PC-9 (cell line): ENCODE data around the gene ZMIZ1. TPM values are rescaled to one million over a fixed set of nuclear protein-coding genes. Genes with fewer than 3 reads are reported as not detected.
"Not testable (repeated sequence)": the region's sequence is repeated elsewhere in the genome, so short reads cannot be mapped to it uniquely, and the experiment has no call there.

Experiments
- BruUV-seq: library from RNA; stranded (reverse); fragments of 400-500 nt; replicated peaks from 2 replicates; lab custom pipeline; 2021; lab: Mats Ljungman, UMichigan
- CTCF ChIA-PET: fragments of 300-600 bp; sonication (Branson Sonifier 250); formaldehyde crosslinking; loops from one replicate; lab custom pipeline; 2022; ENCODE audit warnings: antibody characterized with exemption; lab: Charles Lee
- POLR2A ChIA-PET: fragments of 300-600 bp; sonication (Branson Sonifier 250); formaldehyde crosslinking; loops from one replicate; lab custom pipeline; 2022; ENCODE audit warnings: antibody characterized with exemption; ENCODE audit not compliant: unreplicated experiment; lab: Charles Lee
- DNase-seq, 2 experiments: peaks; one replicate each; pipeline versions ENCODE4 v3.0.0 to v3.0.0-alpha.2; 2015 to 2022; ENCODE audit warnings: mixed read lengths in 1 of 2
- H2AFZ ChIP-seq: fragments of 200-600 bp; sonication (generic); 2 replicates; pipeline ENCODE4 v1.8.1; 2017; ENCODE audit warnings: antibody characterized with exemption
- H3F3A ChIP-seq: fragments of 200-600 bp; sonication (generic); 2 replicates; pipeline ENCODE4 v1.8.1; 2017; ENCODE audit warnings: antibody characterized with exemption, mild to moderate bottlenecking, low read depth; ENCODE audit not compliant: insufficient read depth
- H3K27ac ChIP-seq: fragments of 200-600 bp; sonication (generic); 2 replicates; pipeline ENCODE4 v1.6.1; 2016; ENCODE audit warnings: mixed run types
- H3K27me3 ChIP-seq: fragments of 200-600 bp; sonication (generic); 2 replicates; pipeline ENCODE4 v1.6.1; 2016; ENCODE audit warnings: low read depth, mixed run types; ENCODE audit not compliant: insufficient read depth
- H3K36me3 ChIP-seq: fragments of 200-600 bp; sonication (generic); 2 replicates; pipeline ENCODE4 v1.6.1; 2016; ENCODE audit warnings: low read depth, mixed run types
- H3K4me1 ChIP-seq: fragments of 200-600 bp; sonication (generic); replicated peaks from 2 replicates; pipeline ENCODE4 v1.6.1; 2016; ENCODE audit warnings: mixed run types; ENCODE audit not compliant: insufficient read depth
- H3K4me2 ChIP-seq: fragments of 200-600 bp; sonication (generic); 2 replicates; pipeline ENCODE4 v1.6.1; 2017; ENCODE audit warnings: mixed run types
- H3K4me3 ChIP-seq: fragments of 200-600 bp; sonication (generic); 2 replicates; pipeline ENCODE4 v1.6.1; 2016; ENCODE audit warnings: mixed run types
- H3K79me2 ChIP-seq: fragments of 200-600 bp; sonication (generic); 2 replicates; pipeline ENCODE4 v1.6.1; 2017; ENCODE audit warnings: low read depth, mixed run types
- H3K9me2 ChIP-seq: fragments of 200-600 bp; sonication (generic); 2 replicates; pipeline ENCODE4 v1.8.1; 2017; ENCODE audit warnings: mild to moderate bottlenecking; ENCODE audit not compliant: insufficient read depth
- H3K9me3 ChIP-seq: fragments of 200-600 bp; sonication (generic); 2 replicates; pipeline ENCODE4 v1.8.1; 2016; ENCODE audit warnings: low read depth; ENCODE audit not compliant: insufficient read depth
- H4K20me1 ChIP-seq: fragments of 200-600 bp; sonication (generic); 2 replicates; pipeline ENCODE4 v1.8.1; 2017; ENCODE audit not compliant: insufficient read depth
- CTCF ChIP-seq: fragments of 200-600 bp; sonication (generic); conservative IDR thresholded peaks from 2 replicates; pipeline ENCODE4 v1.6.1; 2017; ENCODE audit warnings: mixed run types, antibody characterized with exemption, mild to moderate bottlenecking, moderate library complexity
- EZH2 ChIP-seq: fragments of 200-600 bp; sonication (generic); IDR thresholded peaks from 2 replicates; pipeline ENCODE4 v1.8.0; 2017; ENCODE audit warnings: antibody characterized with exemption, low read depth
- intact Hi-C: fragments of 100-400 bp; cut with micrococcal nuclease; formaldehyde crosslinking; loops from one replicate; pipeline ENCODE4 v1.10.0; 2022; ENCODE audit not compliant: unreplicated experiment
- total RNA-seq: library from RNA; stranded (reverse); gene quantifications from 2 replicates; pipeline ENCODE4 v1.2.3, GENCODE V29; 2021

Gene ZMIZ1
- total RNA-seq, 1 experiment from 2014 or later = 47.6 TPM

- no peaks in the 10 kb centered on the region for H3K36me3 ChIP-seq
- H3K4me3 ChIP-seq = no peak overlapping the region
- intact Hi-C loops = no loop called here
- H3K9me2 ChIP-seq = no peaks in the 10 kb centered on the region
- POLR2A ChIA-PET = no interaction called here
- TF ChIP-seq EZH2 (no peak), CTCF (no peak)
- H2AFZ ChIP-seq = no peak overlapping the region
- no peaks in the 10 kb centered on the region for H3K27me3 ChIP-seq
- CTCF ChIA-PET = no interaction called here
- H3K4me2 ChIP-seq = no peak overlapping the region
- H3K4me1 ChIP-seq = no peaks in the 10 kb centered on the region
- H3K27ac ChIP-seq = no peak overlapping the region
- no peak for DNase-seq
- no peaks in the 10 kb centered on the region for H4K20me1 ChIP-seq
- no TSS peak for BruUV-seq
- no peaks in the 10 kb centered on the region for H3K9me3 ChIP-seq
- H3F3A ChIP-seq = no peaks in the 10 kb centered on the region
- no peaks in the 10 kb centered on the region for H3K79me2 ChIP-seq
These were observed 206.3 kb downstream of the ZMIZ1 start for GRCh38 chr10:79275105-79275430.

- H3K79me2 ChIP-seq = no peaks in the 10 kb centered on the region
- no TSS peak for BruUV-seq
- ChIA-PET CTCF (no interaction called here), POLR2A (interaction anchor here (0.6 kb wide), 1 partner anchor 24 kb away, joined by 4 read pairs; no protein-coding TSS in a partner anchor)
- H3K4me2 ChIP-seq = no peak overlapping the region
- no peaks in the 10 kb centered on the region for H4K20me1 ChIP-seq
- TF ChIP-seq CTCF = no peak
- no peak for TF ChIP-seq EZH2
- no peaks in the 10 kb centered on the region for H3K9me2 ChIP-seq
- H3K36me3 ChIP-seq = no peaks in the 10 kb centered on the region
- H3F3A ChIP-seq = no peaks in the 10 kb centered on the region
- no peak overlapping the region for H2AFZ ChIP-seq
- no peak overlapping the region for H3K4me3 ChIP-seq
- no peaks in the 10 kb centered on the region for H3K9me3 ChIP-seq
- no peak overlapping the region for H3K27ac ChIP-seq
- no peaks in the 10 kb centered on the region for H3K4me1 ChIP-seq
- H3K27me3 ChIP-seq = no peaks in the 10 kb centered on the region
- intact Hi-C loops = no loop called here
- no peak for DNase-seq
These were observed 206.7 kb downstream of the ZMIZ1 start for GRCh38 chr10:79275431-79275851.

GRCh38 chr10:79277579-79278269 is 209.0 kb downstream of the ZMIZ1 start:
- BruUV-seq = no TSS peak
- Histone ChIP-seq H3F3A (no peaks in the 10 kb centered on the region), H3K4me3 (no peak overlapping the region), H3K9me3 (no peaks in the 10 kb centered on the region), H2AFZ (no peak overlapping the region), H3K27me3 (no peaks in the 10 kb centered on the region), H3K4me2 (no peak overlapping the region), H3K9me2 (no peaks in the 10 kb centered on the region), H4K20me1 (no peaks in the 10 kb centered on the region), H3K4me1 (no peaks in the 10 kb centered on the region), H3K36me3 (no peaks in the 10 kb centered on the region), H3K79me2 (no peaks in the 10 kb centered on the region), H3K27ac (no peak overlapping the region)
- CTCF ChIA-PET = no interaction called here
- no peak for DNase-seq
- TF ChIP-seq CTCF (no peak), EZH2 (no peak)
- intact Hi-C loops = no loop called here
- POLR2A ChIA-PET = no interaction called here

- H3K27me3 ChIP-seq, H3K4me1 ChIP-seq, DNase-seq, H3K79me2 ChIP-seq, CTCF ChIA-PET, H3K4me2 ChIP-seq, H3K27ac ChIP-seq, H3K4me3 ChIP-seq, H3K36me3 ChIP-seq, H3K9me3 ChIP-seq, H2AFZ ChIP-seq, intact Hi-C loops, BruUV-seq, H3F3A ChIP-seq, H3K9me2 ChIP-seq, H4K20me1 ChIP-seq: not testable (repeated sequence)
- POLR2A ChIA-PET = interaction anchor here (0.7 kb wide), 1 partner anchor 144 kb away, joined by 3 read pairs; no protein-coding TSS in a partner anchor
These were observed 210.3 kb downstream of the ZMIZ1 start for GRCh38 chr10:79279047-79279446.
